Activated naive CD4-positive, alpha-beta T cell treated with anti-CD3 and anti-CD28 coated beads for 36 hours (primary cell): ENCODE results near the gene DDRGK1. TPM values are rescaled to one million over a fixed set of nuclear protein-coding genes. Genes with fewer than 3 reads are reported as not detected.

Experiments used
- CTCF ChIA-PET: fragments of 350-600 bp; sonication (Branson Sonifier 250); formaldehyde crosslinking; loops from one replicate; lab custom pipeline; 2021; ENCODE audit warnings: antibody characterized with exemption; lab: Charles Lee
- DNase-seq: peaks from one replicate; pipeline ENCODE4 v3.0.0-alpha.2; 2020
- H3K27ac Mint-ChIP-seq: one replicate; pipeline ENCODE4 v1.8.0; 2021; ENCODE audit warnings: mild to moderate bottlenecking, mixed read lengths
- H3K27me3 Mint-ChIP-seq: one replicate; pipeline ENCODE4 v1.8.0; 2021; ENCODE audit warnings: low read depth, mixed read lengths
- H3K36me3 Mint-ChIP-seq: one replicate; pipeline ENCODE4 v1.8.0; 2021; ENCODE audit warnings: low read depth, mixed read lengths
- H3K4me1 Mint-ChIP-seq: one replicate; pipeline ENCODE4 v1.8.0; 2021; ENCODE audit warnings: low read depth, mixed read lengths
- H3K4me3 Mint-ChIP-seq: one replicate; pipeline ENCODE4 v1.8.0; 2021; ENCODE audit warnings: mild to moderate bottlenecking, moderate library complexity, mixed read lengths
- H3K9me3 Mint-ChIP-seq: one replicate; pipeline ENCODE4 v1.8.0; 2021; ENCODE audit warnings: mixed read lengths
- intact Hi-C: fragments of 100-400 bp; cut with micrococcal nuclease; formaldehyde crosslinking; loops from one replicate; pipeline ENCODE4 v1.15.1; 2023
- total RNA-seq, 2 experiments: library from RNA; stranded (reverse); gene quantifications; one replicate each; pipeline ENCODE4 v1.2.3, GENCODE V29; 2021

The DDRGK1 gene
- total RNA-seq, 2 experiments from 2014 or later = 78.2 to 79.5 TPM

DNA sequence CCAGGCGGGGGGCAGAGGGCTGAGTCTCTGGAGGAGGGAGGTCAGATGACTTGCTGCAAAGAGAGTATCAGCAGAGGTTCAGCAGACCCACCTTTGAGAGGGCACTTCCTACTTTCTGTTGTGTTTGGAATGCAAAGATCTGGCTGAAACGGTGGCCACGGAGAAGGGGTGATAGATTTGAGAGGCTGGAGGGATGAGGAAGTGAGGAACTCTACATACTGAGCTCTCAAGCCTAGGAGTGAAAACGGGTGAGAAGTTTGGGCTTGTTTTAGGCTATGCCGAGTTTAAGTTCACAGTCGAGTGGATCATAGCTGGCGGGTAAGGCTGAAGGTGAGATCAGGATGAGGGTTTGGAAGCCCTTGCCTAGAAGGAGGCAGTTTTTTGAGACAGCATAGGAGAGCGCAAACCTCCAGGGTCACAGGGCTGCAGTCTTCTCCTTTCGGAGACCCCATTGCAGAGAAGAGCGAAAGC is 4.3 kb upstream of the DDRGK1 start:
- peak; percentile 21 for DNase-seq
- Mint-ChIP-seq H3K4me3 (peak overlapping the region; percentile 97), H3K27ac (peak overlapping the region; percentile 90), H3K36me3 (peaks cover 14% of the 10 kb centered on the region), H3K4me1 (peaks cover 26% of the 10 kb centered on the region), H3K27me3 (no peaks in the 10 kb centered on the region), H3K9me3 (no peaks in the 10 kb centered on the region)
- CTCF ChIA-PET = interaction anchor here (0.7 to 3.5 kb wide), 4 partner anchors 10 to 559 kb away, joined by 3 to 17 read pairs (median 5); partner anchors contain the start of gene ADISSP
- intact Hi-C loops = loop anchor here (1.0 kb wide), 1 partner anchor 199 kb away; no protein-coding TSS in a partner anchor

DNA sequence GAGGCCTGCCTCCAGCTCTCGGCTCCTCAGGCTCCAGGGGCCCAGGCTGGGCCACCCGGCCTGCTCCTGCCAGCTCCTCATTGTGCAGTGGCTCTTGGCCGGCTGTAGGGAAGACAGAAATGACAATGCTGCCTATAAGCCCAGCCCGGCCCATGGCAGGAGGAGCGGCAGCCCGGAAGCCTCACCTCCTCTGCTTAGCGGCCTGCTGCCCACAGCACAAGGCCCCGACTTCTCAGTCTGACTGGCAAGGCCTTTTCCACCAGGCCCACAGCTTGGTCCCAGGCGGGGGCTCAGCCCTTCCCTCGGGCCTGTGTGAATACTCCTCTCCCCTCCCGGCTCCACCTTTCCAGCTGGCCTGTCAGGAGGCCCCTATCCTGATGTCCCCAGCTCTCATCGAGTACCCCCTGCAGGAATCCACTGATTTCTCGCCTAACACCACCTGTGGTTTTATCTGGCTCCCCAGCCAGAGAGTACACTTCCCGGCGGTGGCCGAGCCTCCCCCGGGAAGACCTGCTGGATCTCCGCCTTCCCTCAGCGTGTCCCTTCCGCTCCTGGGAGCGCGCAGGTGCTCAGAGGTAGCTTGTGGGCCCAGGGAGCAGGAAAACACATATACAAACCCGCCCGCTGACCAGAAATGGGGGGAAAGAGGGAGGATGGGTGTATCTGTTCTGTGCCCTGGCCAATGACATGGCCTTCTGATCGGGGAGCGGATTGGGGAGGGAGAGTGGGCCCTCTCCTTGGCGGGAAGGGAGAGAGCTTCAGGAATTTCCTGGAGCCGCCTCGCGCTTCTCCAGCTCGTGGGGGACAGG is 963 bp downstream of the DDRGK1 start:
- peaks cover 26% of the 10 kb centered on the region for H3K36me3 Mint-ChIP-seq
- H3K4me1 Mint-ChIP-seq = peaks cover 13% of the 10 kb centered on the region
- CTCF ChIA-PET = interaction anchor here (0.6 to 1.2 kb wide), 6 partner anchors 15 to 150 kb away, joined by 3 to 6 read pairs (median 4); no protein-coding TSS in a partner anchor
- intact Hi-C loops = loop anchor here (1.0 to 5.0 kb wide), 6 partner anchors 29 to 331 kb away; partner anchors contain the start of genes FASTKD5, MRPS26, OXT and PTPRA
- DNase-seq = peak; percentile 42
- peak overlapping the region; percentile 97 for H3K27ac Mint-ChIP-seq
- H3K27me3 Mint-ChIP-seq = no peaks in the 10 kb centered on the region
- no peaks in the 10 kb centered on the region for H3K9me3 Mint-ChIP-seq
- H3K4me3 Mint-ChIP-seq = peak overlapping the region; percentile 97

DNA sequence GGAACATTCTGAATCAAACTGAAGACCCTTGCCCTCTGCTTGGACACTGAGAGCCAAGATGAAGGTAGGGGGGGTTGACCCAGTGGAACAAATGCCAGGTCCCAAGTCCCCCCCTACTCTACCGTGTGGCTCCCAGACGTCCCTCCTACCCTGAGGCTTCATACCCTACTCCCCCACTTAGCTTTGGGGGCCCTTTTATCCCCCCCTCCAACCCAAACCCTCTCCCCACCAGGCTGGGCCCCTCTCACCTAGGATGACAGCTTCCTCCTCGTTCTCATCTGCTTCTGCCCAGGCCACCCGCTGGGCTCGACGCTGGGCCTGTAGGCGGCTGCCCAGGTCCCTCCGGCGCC is 1.5 kb downstream of the DDRGK1 start:
- no peaks in the 10 kb centered on the region for H3K27me3 Mint-ChIP-seq
- H3K27ac Mint-ChIP-seq = no peak overlapping the region
- CTCF ChIA-PET = interaction anchor here (0.6 to 0.8 kb wide), 2 partner anchors 111 to 150 kb away, joined by 3 to 6 read pairs; no protein-coding TSS in a partner anchor
- DNase-seq = no peak
- H3K4me1 Mint-ChIP-seq = peaks cover 13% of the 10 kb centered on the region
- peak overlapping the region; percentile 97 for H3K4me3 Mint-ChIP-seq
- peaks cover 26% of the 10 kb centered on the region for H3K36me3 Mint-ChIP-seq
- intact Hi-C loops = loop anchor here (5.0 kb wide), 3 partner anchors 131 to 331 kb away; partner anchors contain the start of genes MRPS26, OXT and PTPRA
- H3K9me3 Mint-ChIP-seq = no peaks in the 10 kb centered on the region

DNA sequence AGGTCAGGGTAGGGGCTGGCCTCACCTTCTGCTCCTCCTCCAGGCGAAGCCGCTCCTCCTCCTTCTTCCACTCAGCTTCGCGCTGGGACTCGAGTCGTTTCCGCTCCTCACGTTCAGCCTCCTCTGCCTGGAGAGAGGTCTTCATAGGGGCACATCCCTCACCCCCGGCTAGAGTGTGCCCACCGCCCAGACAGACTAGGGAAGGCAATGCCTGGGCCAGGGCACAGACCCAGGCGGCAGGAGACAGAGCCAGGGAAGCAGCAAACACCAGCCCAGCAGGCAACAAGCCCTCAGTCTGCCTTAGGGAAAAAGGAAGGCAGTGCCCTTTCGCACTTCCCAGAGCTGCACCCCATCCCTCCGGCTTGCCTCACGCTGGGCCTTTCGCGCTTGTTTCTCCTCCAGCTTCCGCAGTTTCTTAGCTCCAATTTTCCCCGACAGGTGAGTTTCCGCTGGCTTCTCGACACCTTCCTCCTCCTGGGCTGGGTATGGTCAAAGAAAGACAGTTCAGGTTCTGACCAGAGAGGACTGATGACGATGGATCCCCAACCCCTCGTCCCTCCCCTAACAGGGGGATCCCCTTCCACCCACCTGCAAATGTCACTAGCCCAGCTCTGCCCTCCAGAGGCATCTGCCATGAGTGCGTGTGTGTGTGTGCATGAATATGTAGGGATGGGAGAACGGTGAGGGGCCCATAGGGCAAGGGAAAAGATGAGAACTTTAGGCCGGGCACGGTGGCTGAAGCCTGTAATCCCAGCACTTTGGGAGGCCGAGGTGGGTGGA is 4.3 kb downstream of the DDRGK1 start:
- Mint-ChIP-seq H3K27me3 (no peaks in the 10 kb centered on the region), H3K36me3 (peaks cover 43% of the 10 kb centered on the region), H3K4me3 (no peak overlapping the region), H3K4me1 (peaks cover 22% of the 10 kb centered on the region), H3K27ac (no peak overlapping the region), H3K9me3 (no peaks in the 10 kb centered on the region)
- peak; percentile 14 for DNase-seq
- CTCF ChIA-PET = interaction anchor here (1.1 kb wide), 1 partner anchor 146 kb away, joined by 5 read pairs; no protein-coding TSS in a partner anchor
- intact Hi-C loops = loop anchor here (1.0 to 5.0 kb wide), 4 partner anchors 82 to 328 kb away; partner anchors contain the start of genes MRPS26, OXT and PTPRA

DNA sequence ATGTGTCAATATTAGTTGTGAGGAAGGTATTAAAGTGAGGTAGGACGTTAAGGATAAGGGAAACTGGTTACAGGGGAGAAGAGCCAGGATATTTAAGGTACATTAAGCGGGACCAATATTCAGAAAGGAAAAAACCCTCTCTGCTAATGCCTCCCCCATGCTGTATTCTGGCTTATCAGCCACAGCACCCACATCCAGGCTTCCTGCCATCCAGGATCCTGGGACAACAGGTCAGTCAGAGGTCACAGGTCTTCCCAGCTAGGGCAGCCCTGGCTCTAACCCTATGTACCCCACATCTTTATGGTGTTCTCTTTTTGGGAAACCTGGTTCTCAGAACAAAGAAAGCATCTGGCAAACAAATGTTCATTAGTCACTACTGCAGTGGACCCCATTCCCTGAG is 5.3 kb downstream of the DDRGK1 start:
- peaks cover 44% of the 10 kb centered on the region for H3K36me3 Mint-ChIP-seq
- no peak for DNase-seq
- peaks cover 21% of the 10 kb centered on the region for H3K4me1 Mint-ChIP-seq
- no peak overlapping the region for H3K4me3 Mint-ChIP-seq
- no peaks in the 10 kb centered on the region for H3K9me3 Mint-ChIP-seq
- CTCF ChIA-PET = interaction anchor here (0.6 to 0.7 kb wide), 2 partner anchors 20 to 364 kb away, joined by 3 to 4 read pairs; no protein-coding TSS in a partner anchor
- H3K27me3 Mint-ChIP-seq = no peaks in the 10 kb centered on the region
- H3K27ac Mint-ChIP-seq = no peak overlapping the region
- intact Hi-C loops = no loop called here

DNA sequence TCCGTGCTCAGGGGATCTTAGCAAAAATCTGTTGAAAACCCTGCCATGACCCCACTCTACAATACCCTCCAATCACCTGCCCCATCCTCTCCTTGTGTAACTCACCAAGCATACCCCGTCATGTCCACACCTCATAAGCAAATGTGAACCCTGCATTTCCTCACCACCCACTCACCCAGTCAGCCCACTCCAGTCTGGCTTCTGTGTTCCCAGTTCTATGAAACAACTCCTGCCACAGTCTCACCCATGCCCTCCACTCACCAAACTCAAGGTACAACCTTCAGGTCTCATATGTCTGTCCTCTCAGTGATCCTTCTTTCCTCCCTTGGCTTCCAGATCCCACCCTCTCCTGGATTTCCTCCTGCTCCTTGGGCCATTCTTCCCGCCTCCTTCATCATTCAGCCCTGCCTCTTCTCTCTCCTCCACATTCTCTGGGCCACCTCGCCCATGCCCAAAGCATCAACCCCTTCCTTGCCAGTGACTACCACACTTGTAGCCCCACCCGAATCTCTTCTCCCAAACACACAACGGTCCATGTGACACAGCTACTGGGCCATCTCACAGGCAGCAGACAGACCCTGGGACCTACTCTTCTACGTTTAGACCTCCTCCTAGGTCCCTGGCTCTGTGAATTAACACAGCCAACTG is 8.8 kb downstream of the DDRGK1 start:
- Mint-ChIP-seq H3K4me3 (no peak overlapping the region), H3K27ac (peak overlapping the region; percentile 67), H3K9me3 (no peaks in the 10 kb centered on the region), H3K4me1 (peaks cover 10% of the 10 kb centered on the region), H3K27me3 (no peaks in the 10 kb centered on the region), H3K36me3 (peaks cover 50% of the 10 kb centered on the region)
- no peak for DNase-seq
- intact Hi-C loops = no loop called here
- CTCF ChIA-PET = interaction anchor here (0.6 kb wide), 1 partner anchor 82 kb away, joined by 3 read pairs; no protein-coding TSS in a partner anchor

DNA sequence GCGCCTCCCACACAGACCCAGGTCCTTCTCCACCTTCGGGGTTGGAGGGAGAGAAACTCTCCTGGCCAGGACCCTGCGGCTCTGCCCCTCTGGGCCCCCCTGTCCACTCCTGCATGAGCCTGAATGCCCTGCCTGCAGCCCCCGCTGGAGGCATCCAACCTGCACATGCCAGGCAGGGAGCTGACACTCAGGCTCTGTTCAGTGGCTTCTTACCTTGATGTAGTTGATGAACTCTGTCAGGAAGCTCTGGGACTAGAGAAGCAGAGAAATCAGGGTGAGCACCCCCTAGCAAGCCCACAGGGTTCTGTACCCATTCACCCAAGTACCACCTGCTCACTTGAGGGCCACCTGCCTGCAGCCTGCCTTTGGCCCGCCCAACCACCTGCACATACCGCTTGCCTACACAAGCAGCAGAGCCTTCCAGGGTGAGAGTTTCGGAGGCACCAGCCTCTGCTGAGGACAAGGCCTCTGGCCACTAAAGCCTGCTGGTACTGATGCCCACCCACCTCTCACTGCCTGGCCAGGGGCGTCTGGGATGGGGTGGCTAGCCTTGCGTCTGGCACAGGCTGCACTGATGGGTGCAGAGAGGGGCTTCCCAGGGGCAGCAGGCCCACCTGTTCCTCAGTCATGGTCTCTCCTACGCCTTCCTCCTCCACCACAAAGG is 9.7 kb downstream of the DDRGK1 start:
- Mint-ChIP-seq H3K27me3 (no peaks in the 10 kb centered on the region), H3K36me3 (peaks cover 44% of the 10 kb centered on the region), H3K9me3 (no peaks in the 10 kb centered on the region), H3K4me1 (peaks cover 10% of the 10 kb centered on the region), H3K27ac (no peak overlapping the region), H3K4me3 (no peak overlapping the region)
- DNase-seq = no peak
- CTCF ChIA-PET = interaction anchor here (0.6 kb wide), 1 partner anchor 81 kb away, joined by 3 read pairs; no protein-coding TSS in a partner anchor
- intact Hi-C loops = no loop called here

DNA sequence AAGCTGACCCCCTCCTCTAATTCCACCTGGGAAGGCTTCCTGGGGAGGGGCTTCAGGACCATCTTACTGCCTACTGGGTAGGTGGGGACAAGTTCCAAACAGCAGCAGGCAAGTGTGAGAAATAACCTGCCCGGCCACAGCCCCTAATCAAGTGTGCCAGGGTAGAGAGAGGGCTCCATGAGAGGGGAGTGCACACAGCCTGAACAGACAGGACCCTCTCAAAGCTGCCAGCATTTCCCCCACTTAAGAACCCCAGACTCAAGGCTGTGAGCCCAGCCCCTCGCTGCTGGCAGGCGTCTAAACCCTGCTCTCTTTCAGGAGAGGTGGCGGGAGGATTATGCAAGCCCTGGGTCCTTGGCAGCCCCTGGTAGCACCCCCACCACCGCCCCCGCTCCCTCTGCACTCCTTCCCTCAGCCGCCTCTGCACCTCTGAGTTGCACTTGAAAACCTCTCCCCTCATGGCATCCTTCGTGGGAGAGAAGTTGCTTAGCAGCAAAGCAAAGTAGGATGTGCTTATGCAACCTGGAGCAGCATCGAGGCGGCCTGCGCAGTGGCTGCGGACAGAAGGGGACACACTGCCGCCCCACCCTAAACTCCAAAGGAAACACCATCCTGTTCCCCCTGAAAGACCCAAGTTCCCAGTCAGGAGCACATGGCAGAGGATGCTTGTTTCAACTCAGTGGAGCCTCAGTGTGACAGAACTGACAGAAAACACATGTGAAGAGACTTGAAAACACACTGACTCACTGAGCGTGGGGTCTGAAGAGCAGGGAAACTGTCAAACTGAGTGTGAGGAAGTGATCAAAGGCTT is 10.5 kb downstream of the DDRGK1 start:
- peaks cover 37% of the 10 kb centered on the region for H3K36me3 Mint-ChIP-seq
- peaks cover 10% of the 10 kb centered on the region for H3K4me1 Mint-ChIP-seq
- H3K4me3 Mint-ChIP-seq = no peak overlapping the region
- H3K27me3 Mint-ChIP-seq = no peaks in the 10 kb centered on the region
- no peak for DNase-seq
- CTCF ChIA-PET = no interaction called here
- intact Hi-C loops = no loop called here
- no peak overlapping the region for H3K27ac Mint-ChIP-seq
- no peaks in the 10 kb centered on the region for H3K9me3 Mint-ChIP-seq

DNA sequence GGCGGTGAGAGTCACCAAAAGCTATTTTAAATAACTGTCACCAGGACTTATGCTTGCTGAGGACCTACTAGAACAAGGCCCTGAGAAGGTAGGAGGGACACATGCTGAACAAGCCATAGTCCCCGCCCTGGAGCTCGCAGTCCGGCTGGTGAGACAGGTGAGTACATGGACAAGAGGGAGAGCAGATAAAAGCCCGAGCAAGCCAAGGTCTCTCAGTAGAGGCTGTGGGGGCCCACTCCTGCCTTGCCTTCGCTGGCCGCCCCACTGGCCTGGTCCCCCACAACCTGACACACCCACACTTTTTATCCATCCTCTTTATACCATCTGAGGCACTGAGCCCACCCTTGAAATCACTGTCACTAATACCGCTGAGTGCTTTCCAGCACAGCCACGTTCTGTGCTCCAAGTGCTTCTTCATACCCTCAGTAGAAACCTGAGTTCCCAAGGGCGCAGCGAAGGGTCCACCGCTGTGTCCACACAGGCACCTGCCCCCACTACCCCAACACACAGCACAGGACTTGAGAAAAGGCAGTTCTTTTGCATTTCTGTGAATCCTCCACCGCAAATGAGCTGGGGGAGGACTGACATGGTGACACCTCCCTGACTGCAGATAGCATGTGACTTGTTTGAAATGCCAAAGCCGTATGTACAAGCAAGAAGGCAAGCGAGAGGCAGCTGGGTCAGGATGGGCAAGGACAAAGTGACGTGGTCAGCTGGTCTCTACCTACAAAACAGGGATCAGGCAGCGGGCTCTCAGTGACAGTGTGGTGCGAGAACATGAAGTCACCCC is 12.1 kb downstream of the DDRGK1 start:
- no peak overlapping the region for H3K4me3 Mint-ChIP-seq
- intact Hi-C loops = no loop called here
- peaks cover 10% of the 10 kb centered on the region for H3K4me1 Mint-ChIP-seq
- DNase-seq = no peak
- H3K9me3 Mint-ChIP-seq = no peaks in the 10 kb centered on the region
- H3K27me3 Mint-ChIP-seq = no peaks in the 10 kb centered on the region
- peaks cover 32% of the 10 kb centered on the region for H3K36me3 Mint-ChIP-seq
- CTCF ChIA-PET = interaction anchor here (0.6 kb wide), 1 partner anchor 139 kb away, joined by 4 read pairs; no protein-coding TSS in a partner anchor
- peak overlapping the region; percentile 17 for H3K27ac Mint-ChIP-seq

DNA sequence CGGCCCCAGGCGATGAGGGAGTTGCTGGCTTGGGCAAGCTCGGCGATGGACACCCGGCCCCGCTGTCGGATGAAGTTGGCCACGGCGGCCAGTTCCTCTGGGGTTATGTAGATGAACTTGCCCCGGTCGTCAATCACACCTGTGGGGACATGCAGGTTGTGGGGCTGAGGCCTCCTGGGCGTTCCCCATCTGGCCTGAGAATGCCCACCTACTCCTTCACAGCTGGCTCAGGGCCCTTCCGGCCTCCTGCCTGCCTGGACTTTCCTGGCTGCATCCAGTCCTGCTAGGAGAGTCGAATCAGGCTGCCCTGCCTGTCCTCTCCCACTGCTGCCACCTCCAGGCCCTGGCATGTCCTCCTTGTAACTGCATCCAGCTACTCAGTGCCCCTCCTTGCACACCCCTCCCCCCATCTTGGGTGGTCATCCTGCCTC is 13.8 kb downstream of the DDRGK1 start:
- H3K4me3 Mint-ChIP-seq = no peak overlapping the region
- no peaks in the 10 kb centered on the region for H3K27me3 Mint-ChIP-seq
- H3K27ac Mint-ChIP-seq = peak overlapping the region; percentile 46
- peaks cover 25% of the 10 kb centered on the region for H3K36me3 Mint-ChIP-seq
- CTCF ChIA-PET = no interaction called here
- DNase-seq = no peak
- intact Hi-C loops = no loop called here
- peaks cover 6% of the 10 kb centered on the region for H3K4me1 Mint-ChIP-seq
- no peaks in the 10 kb centered on the region for H3K9me3 Mint-ChIP-seq
